ENCODE measurements around the gene ABCA4. TPM values are rescaled to one million over a fixed set of nuclear protein-coding genes. Genes with fewer than 3 reads are reported as not detected.

The ABCA4 gene
- total and polyA plus RNA-seq, 2 donors (not counting 3 experiments of a cell fraction or from before 2014, with no cell fraction given) = 2.3 to 4.9 TPM

GRCh38 chr1:94101613-94102525 is 19.1 kb downstream of the ABCA4 start:
- Histone ChIP-seq H3K9ac (replicated peaks; ENCODE audit: extremely low read depth, insufficient read depth, low read length) (no peak overlapping the region), H3K4me1 (ENCODE audit: control insufficient read depth, extremely low read depth, insufficient read depth, low read length) (peaks cover 9% of the 10 kb centered on the region), H2AFZ (ENCODE audit: low read depth, low read length) (no peak overlapping the region), H3K79me2 (ENCODE audit: control insufficient read depth, insufficient read depth, low read length) (no peaks in the 10 kb centered on the region), H3K9me3 (replicated peaks; ENCODE audit: control insufficient read depth, insufficient read depth, low read length) (no peaks in the 10 kb centered on the region), H3K4me3 (replicated peaks in 1 of 3; ENCODE audit: insufficient read depth in 1 of 3, low read depth in 1 of 3, low read length in 3 of 3) (no peak overlapping the region), H3K27ac (ENCODE audit: insufficient read depth, low read depth, low read length) (no peak overlapping the region), H3K27me3 (ENCODE audit: control insufficient read depth in 2 of 2, insufficient read depth in 2 of 2, low read length in 2 of 2) (no peaks in the 10 kb centered on the region), H3K9me1 (replicated peaks; ENCODE audit: control insufficient read depth, extremely low read depth, insufficient read depth, low read length) (no peaks in the 10 kb centered on the region), H3K36me3 (ENCODE audit: control insufficient read depth in 2 of 2, extremely low read depth in 1 of 2, insufficient read depth in 2 of 2, low read length in 2 of 2) (no peaks in the 10 kb centered on the region), H3K4me2 (ENCODE audit: insufficient read depth, low read length) (no peak overlapping the region), H4K20me1 (replicated peaks; ENCODE audit: control insufficient read depth, extremely low read depth, insufficient read depth, low read length) (no peaks in the 10 kb centered on the region)
- dilution Hi-C loops (cut with MboI; ENCODE audit: extremely low pct_ligation_motif_present, low sequenced_read_pairs) = no loop called here
- TF ChIP-seq FOS (IDR thresholded peaks at IDR 0.05; ENCODE audit: borderline replicate concordance, insufficient read depth, low read length) (no peak), MAX (IDR thresholded peaks at IDR 0.05; ENCODE audit: insufficient read depth, insufficient read length) (no peak), POLR2A (IDR thresholded peaks at IDR 0.05; ENCODE audit: low read depth, low read length) (no peak), MYC (IDR thresholded peaks at IDR 0.05; ENCODE audit: low read depth, low read length) (no peak), POLR2AphosphoS5 (IDR thresholded peaks at IDR 0.05; ENCODE audit: insufficient read depth, low read depth, low read length) (no peak), JUN (IDR thresholded peaks at IDR 0.05; ENCODE audit: borderline replicate concordance, insufficient read depth, insufficient read length, low read depth) (no peak), GATA2 (IDR thresholded peaks at IDR 0.05; ENCODE audit: insufficient read depth, insufficient read length, low read depth, low read length) (no peak), CTCF (IDR thresholded peaks at IDR 0.05; ENCODE audit: extremely low read depth in 1 of 2, insufficient read depth in 1 of 2, low read depth in 1 of 2, low read length in 2 of 2) (no peak), EZH2 (IDR thresholded peaks at IDR 0.05; ENCODE audit: borderline replicate concordance, low read depth, low read length, severe bottlenecking) (no peak)
- ChIA-PET CTCF (interaction anchor here (0.6 to 2.6 kb wide), 6 partner anchors 18 to 234 kb away, joined by 3 to 24 read pairs (median 4); no protein-coding TSS in a partner anchor), POLR2A (no interaction called here)
- intact Hi-C loops (cut with micrococcal nuclease) = no loop called here
- FAIRE-seq (peak; percentile 43), DNase-seq (ENCODE audit: low read depth, low spot score) (no peak)
- no TSS peak for BruUV-seq (replicated peaks)

Data from endothelial cell of umbilical vein (primary cell).